Measurements from ENCODE around the gene SLC35F4.

The SLC35F4 gene

DNA sequence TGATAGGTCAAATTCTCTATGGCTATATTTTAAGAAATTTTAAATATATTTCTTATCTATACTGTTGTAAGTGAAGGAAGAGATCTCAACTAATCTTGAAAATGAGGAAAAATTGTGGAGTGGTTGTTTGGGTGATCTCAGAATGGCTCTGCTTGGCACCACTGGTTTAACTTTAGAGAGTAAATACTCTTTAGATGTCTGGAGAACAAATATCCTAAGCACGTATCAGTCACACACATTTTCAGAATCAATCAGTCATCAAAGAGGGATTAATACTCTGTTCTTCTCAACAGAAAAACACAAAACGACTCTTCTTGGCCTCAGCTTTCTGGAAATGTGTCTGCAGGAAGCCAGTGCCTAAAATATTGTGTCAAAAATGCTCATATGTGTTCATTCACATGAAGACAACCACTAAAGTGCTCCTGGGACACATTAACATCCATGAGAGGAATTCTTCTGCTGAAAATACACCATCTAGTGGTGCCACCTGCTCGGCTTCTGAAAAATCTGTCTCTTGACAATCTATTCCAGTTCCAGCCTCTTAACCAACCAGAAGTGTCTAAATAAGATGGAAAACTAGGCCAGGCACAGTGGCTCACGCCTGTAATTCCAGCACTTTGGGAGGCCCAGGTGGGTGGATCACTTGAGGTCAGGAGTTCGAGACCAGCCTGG is 291.1 kb downstream of the SLC35F4 start:
- no peak overlapping the region for H3K9ac ChIP-seq (ENCODE audit: low read length)
- H3K4me1 ChIP-seq (ENCODE audit: control insufficient read depth, insufficient read depth, low read length), result no peaks in the 10 kb centered on the region

GRCh38 chr14:57573173-57573572 is 292.7 kb downstream of the SLC35F4 start:
- H3K9ac ChIP-seq (ENCODE audit: low read length), result no peak overlapping the region
- no peaks in the 10 kb centered on the region for H3K27me3 ChIP-seq (ENCODE audit: control insufficient read depth, insufficient read depth, low read length)

More for the DNA sequence above, 291.1 kb downstream of the SLC35F4 start:
- H3K27me3 ChIP-seq (ENCODE audit: control insufficient read depth, insufficient read depth, low read length), result no peaks in the 10 kb centered on the region
- H3K27ac ChIP-seq (ENCODE audit: low read depth, low read length), result no peak overlapping the region
- no peaks in the 10 kb centered on the region for H3K36me3 ChIP-seq (ENCODE audit: control insufficient read depth, insufficient read depth, low read length)
- no peak overlapping the region for H3K4me3 ChIP-seq (ENCODE audit: low read length)

GRCh38 chr14:57568554-57568953 is 297.3 kb downstream of the SLC35F4 start:
- H3K27me3 ChIP-seq (ENCODE audit: control insufficient read depth, insufficient read depth, low read length), result no peaks in the 10 kb centered on the region
- H3K27ac ChIP-seq (ENCODE audit: low read depth, low read length), result no peak overlapping the region
- no peak overlapping the region for H3K9ac ChIP-seq (ENCODE audit: low read length)
- no peaks in the 10 kb centered on the region for H3K4me1 ChIP-seq (ENCODE audit: control insufficient read depth, insufficient read depth, low read length)
- no peaks in the 10 kb centered on the region for H3K36me3 ChIP-seq (ENCODE audit: control insufficient read depth, insufficient read depth, low read length)
- H3K4me3 ChIP-seq (ENCODE audit: low read length), result no peak overlapping the region

More at GRCh38 chr14:57573173-57573572, 292.7 kb downstream of the SLC35F4 start:
- no peak overlapping the region for H3K27ac ChIP-seq (ENCODE audit: low read depth, low read length)
- H3K4me1 ChIP-seq (ENCODE audit: control insufficient read depth, insufficient read depth, low read length), result no peaks in the 10 kb centered on the region
- H3K4me3 ChIP-seq (ENCODE audit: low read length), result no peak overlapping the region
- no peaks in the 10 kb centered on the region for H3K36me3 ChIP-seq (ENCODE audit: control insufficient read depth, insufficient read depth, low read length)

DNA sequence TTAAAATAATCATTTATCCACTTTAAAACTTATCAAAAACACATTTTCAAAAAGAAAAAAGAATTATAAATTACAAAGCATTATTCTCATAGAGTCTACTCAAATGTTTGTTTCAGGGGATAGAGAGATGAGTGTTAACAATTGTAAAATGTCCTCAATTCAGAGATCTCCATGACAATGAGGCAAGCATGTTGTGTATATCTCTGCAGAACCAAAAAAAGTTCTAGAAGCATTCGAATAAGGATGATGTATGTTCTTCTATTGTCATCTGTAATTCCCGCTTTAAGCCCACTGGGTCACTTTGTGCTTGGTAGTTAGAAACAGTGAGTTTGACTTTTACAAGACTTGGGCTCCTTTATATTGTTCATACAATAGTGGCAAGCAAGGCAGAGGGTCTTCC is 298.7 kb downstream of the SLC35F4 start:
- no peak overlapping the region for H3K9ac ChIP-seq (ENCODE audit: low read length)
- no peaks in the 10 kb centered on the region for H3K27me3 ChIP-seq (ENCODE audit: control insufficient read depth, insufficient read depth, low read length)
- H3K36me3 ChIP-seq (ENCODE audit: control insufficient read depth, insufficient read depth, low read length), result no peaks in the 10 kb centered on the region
- H3K4me3 ChIP-seq (ENCODE audit: low read length), result no peak overlapping the region
- H3K4me1 ChIP-seq (ENCODE audit: control insufficient read depth, insufficient read depth, low read length), result no peaks in the 10 kb centered on the region
- no peak overlapping the region for H3K27ac ChIP-seq (ENCODE audit: low read depth, low read length)

DNA sequence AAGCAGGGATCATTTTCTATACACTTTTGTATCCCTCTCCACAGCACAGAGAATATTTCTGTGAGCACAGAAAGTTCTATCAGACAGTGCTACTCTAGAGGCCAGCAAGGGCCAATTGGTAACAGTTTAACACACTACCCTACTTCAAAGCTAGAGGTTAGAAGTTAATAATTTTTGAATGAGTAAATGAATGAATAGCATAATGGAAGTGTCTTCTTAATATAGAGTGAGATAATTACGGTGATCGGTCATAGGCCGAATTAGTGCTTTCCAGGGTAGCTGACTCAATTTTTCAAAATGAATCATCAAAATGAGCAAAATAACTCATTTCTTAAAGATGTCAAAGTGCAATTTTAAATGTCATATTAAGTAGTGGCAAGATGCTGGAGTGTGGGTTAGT is 305.2 kb downstream of the SLC35F4 start:
- Histone ChIP-seq H3K27me3 (ENCODE audit: control insufficient read depth, insufficient read depth, low read length) (no peaks in the 10 kb centered on the region), H3K4me3 (ENCODE audit: low read length) (no peak overlapping the region), H3K9ac (ENCODE audit: low read length) (no peak overlapping the region), H3K27ac (ENCODE audit: low read depth, low read length) (no peak overlapping the region), H3K36me3 (ENCODE audit: control insufficient read depth, insufficient read depth, low read length) (no peaks in the 10 kb centered on the region), H3K4me1 (ENCODE audit: control insufficient read depth, insufficient read depth, low read length) (no peaks in the 10 kb centered on the region)

GRCh38 chr14:57559576-57559975 is 306.3 kb downstream of the SLC35F4 start:
- no peaks in the 10 kb centered on the region for H3K4me1 ChIP-seq (ENCODE audit: control insufficient read depth, insufficient read depth, low read length)
- no peaks in the 10 kb centered on the region for H3K36me3 ChIP-seq (ENCODE audit: control insufficient read depth, insufficient read depth, low read length)
- H3K9ac ChIP-seq (ENCODE audit: low read length), result no peak overlapping the region
- H3K27me3 ChIP-seq (ENCODE audit: control insufficient read depth, insufficient read depth, low read length), result no peaks in the 10 kb centered on the region
- no peak overlapping the region for H3K4me3 ChIP-seq (ENCODE audit: low read length)
- H3K27ac ChIP-seq (ENCODE audit: low read depth, low read length), result no peak overlapping the region

DNA sequence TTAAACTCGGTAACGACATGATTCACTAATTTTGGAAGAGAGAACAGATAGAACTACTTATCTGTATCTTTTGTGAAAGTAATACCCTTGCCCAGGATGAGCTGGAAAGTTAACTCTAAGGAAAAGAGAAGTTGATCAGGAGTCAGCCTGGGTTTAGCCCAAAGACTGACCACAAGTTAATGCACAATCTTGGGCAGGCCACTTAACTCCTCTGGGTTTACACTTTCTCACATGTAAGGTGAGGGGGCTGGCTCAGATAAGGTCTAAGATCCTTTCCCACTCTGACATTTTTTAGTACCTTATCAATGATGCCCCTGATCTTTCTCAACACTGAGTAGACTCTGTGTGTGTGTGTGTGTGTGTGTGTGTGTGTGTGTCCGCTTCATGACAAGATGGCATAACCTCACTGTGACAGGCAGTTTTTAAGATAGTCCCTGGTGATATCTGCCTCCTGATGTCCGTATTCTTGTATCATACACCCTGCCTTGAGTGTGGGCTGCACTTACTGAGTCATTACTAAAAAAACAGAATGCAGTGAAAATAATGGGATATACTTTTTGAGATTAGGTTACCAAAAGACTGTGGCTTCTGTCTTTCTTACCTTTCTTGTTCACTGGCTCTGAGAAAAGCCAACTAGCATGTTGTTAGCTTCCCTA is 316.0 kb downstream of the SLC35F4 start:
- H3K27me3 ChIP-seq (ENCODE audit: control insufficient read depth, insufficient read depth, low read length), result no peaks in the 10 kb centered on the region
- no peak overlapping the region for H3K4me3 ChIP-seq (ENCODE audit: low read length)
- H3K9ac ChIP-seq (ENCODE audit: low read length), result no peak overlapping the region
- no peak overlapping the region for H3K27ac ChIP-seq (ENCODE audit: low read depth, low read length)
- no peaks in the 10 kb centered on the region for H3K4me1 ChIP-seq (ENCODE audit: control insufficient read depth, insufficient read depth, low read length)
- no peaks in the 10 kb centered on the region for H3K36me3 ChIP-seq (ENCODE audit: control insufficient read depth, insufficient read depth, low read length)

- Histone ChIP-seq H3K4me1 (ENCODE audit: control insufficient read depth, insufficient read depth, low read length) (no peaks in the 10 kb centered on the region), H3K27me3 (ENCODE audit: control insufficient read depth, insufficient read depth, low read length) (no peaks in the 10 kb centered on the region), H3K9ac (ENCODE audit: low read length) (no peak overlapping the region)
Observed at GRCh38 chr14:57549016-57549564, 316.8 kb downstream of the SLC35F4 start.

GRCh38 chr14:57547131-57547530 is 318.8 kb downstream of the SLC35F4 start:
- H3K9ac ChIP-seq (ENCODE audit: low read length), result no peak overlapping the region
- no peaks in the 10 kb centered on the region for H3K36me3 ChIP-seq (ENCODE audit: control insufficient read depth, insufficient read depth, low read length)
- H3K27ac ChIP-seq (ENCODE audit: low read depth, low read length), result no peak overlapping the region
- H3K27me3 ChIP-seq (ENCODE audit: control insufficient read depth, insufficient read depth, low read length), result no peaks in the 10 kb centered on the region
- H3K4me1 ChIP-seq (ENCODE audit: control insufficient read depth, insufficient read depth, low read length), result no peaks in the 10 kb centered on the region
- H3K4me3 ChIP-seq (ENCODE audit: low read length), result no peak overlapping the region

More at GRCh38 chr14:57549016-57549564, 316.8 kb downstream of the SLC35F4 start:
- Histone ChIP-seq H3K27ac (ENCODE audit: low read depth, low read length) (no peak overlapping the region), H3K36me3 (ENCODE audit: control insufficient read depth, insufficient read depth, low read length) (no peaks in the 10 kb centered on the region), H3K4me3 (ENCODE audit: low read length) (no peak overlapping the region)

DNA sequence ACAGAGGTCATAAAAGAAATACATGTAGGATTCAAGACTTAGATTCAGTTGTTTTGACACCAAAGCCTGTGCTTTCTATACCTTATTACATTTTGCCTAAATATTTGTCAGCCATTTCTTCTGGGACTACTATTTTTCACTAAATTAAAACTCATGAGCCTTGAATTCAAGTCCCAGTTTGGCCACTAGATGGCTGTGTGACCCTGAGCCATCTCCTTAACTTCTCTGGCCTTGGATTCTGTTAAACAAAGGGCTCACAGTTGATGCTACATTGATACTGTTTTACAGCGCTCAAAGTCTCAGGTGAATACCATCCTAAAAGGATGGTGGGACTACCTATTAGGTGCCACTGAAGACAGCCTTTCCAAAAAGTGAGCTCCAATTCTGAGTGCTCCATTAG is 332.7 kb downstream of the SLC35F4 start:
- H3K4me1 ChIP-seq (ENCODE audit: control insufficient read depth, insufficient read depth, low read length), result no peaks in the 10 kb centered on the region
- no peak overlapping the region for H3K27ac ChIP-seq (ENCODE audit: low read depth, low read length)
- no peaks in the 10 kb centered on the region for H3K36me3 ChIP-seq (ENCODE audit: control insufficient read depth, insufficient read depth, low read length)
- H3K27me3 ChIP-seq (ENCODE audit: control insufficient read depth, insufficient read depth, low read length), result no peaks in the 10 kb centered on the region
- H3K4me3 ChIP-seq (ENCODE audit: low read length), result no peak overlapping the region
- no peak overlapping the region for H3K9ac ChIP-seq (ENCODE audit: low read length)

DNA sequence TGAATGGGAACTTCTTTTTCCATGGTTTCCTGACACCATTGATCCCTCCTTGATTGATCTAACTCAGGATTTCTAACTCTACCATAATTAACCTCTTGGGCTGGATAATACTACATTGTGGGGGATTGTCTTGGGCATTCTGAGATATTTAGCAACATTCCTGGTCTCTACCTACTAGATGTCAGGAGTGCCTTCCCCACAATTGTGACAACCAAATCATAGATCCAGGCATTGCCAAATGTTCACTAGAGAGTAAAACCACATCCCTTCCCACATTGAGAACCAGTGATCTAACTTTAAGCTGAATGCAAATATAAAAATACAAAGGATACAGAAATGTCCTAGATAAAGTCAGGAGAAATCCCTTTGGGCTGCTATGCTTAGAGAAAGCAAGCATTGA is 335.3 kb downstream of the SLC35F4 start:
- H3K27me3 ChIP-seq (ENCODE audit: control insufficient read depth, insufficient read depth, low read length), result no peaks in the 10 kb centered on the region
- no peak overlapping the region for H3K4me3 ChIP-seq (ENCODE audit: low read length)
- no peak overlapping the region for H3K27ac ChIP-seq (ENCODE audit: low read depth, low read length)
- no peaks in the 10 kb centered on the region for H3K36me3 ChIP-seq (ENCODE audit: control insufficient read depth, insufficient read depth, low read length)
- no peak overlapping the region for H3K9ac ChIP-seq (ENCODE audit: low read length)
- no peaks in the 10 kb centered on the region for H3K4me1 ChIP-seq (ENCODE audit: control insufficient read depth, insufficient read depth, low read length)

GRCh38 chr14:57526942-57527341 is 338.9 kb downstream of the SLC35F4 start:
- no peak overlapping the region for H3K4me3 ChIP-seq (ENCODE audit: low read length)
- no peak overlapping the region for H3K27ac ChIP-seq (ENCODE audit: low read depth, low read length)
- no peak overlapping the region for H3K9ac ChIP-seq (ENCODE audit: low read length)
- no peaks in the 10 kb centered on the region for H3K4me1 ChIP-seq (ENCODE audit: control insufficient read depth, insufficient read depth, low read length)
- no peaks in the 10 kb centered on the region for H3K36me3 ChIP-seq (ENCODE audit: control insufficient read depth, insufficient read depth, low read length)
- H3K27me3 ChIP-seq (ENCODE audit: control insufficient read depth, insufficient read depth, low read length), result no peaks in the 10 kb centered on the region

DNA sequence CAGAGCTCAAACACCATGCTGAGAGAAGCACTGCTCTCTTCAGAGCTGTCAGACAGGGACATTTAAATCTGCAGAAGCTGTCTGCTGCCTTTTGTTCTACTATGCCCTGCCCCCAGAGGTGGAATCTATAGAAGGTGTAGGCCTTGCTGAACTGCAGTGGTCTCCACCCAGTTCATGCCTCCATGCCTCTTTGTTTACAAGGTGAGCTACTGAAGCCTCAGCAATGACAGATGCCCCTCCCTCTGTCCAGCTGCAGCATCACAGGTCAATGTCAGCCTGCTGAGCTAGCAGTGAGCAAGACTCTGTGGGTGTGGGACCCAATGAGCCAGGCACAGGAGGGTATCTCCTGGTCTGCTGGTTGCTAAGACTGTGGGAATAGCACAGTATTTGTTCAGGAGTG is 346.8 kb downstream of the SLC35F4 start:
- Histone ChIP-seq H3K27me3 (ENCODE audit: control insufficient read depth, insufficient read depth, low read length) (no peaks in the 10 kb centered on the region), H3K9ac (ENCODE audit: low read length) (no peak overlapping the region), H3K36me3 (ENCODE audit: control insufficient read depth, insufficient read depth, low read length) (no peaks in the 10 kb centered on the region), H3K4me3 (ENCODE audit: low read length) (no peak overlapping the region), H3K4me1 (ENCODE audit: control insufficient read depth, insufficient read depth, low read length) (no peaks in the 10 kb centered on the region), H3K27ac (ENCODE audit: low read depth, low read length) (no peak overlapping the region)

All from rectal smooth muscle tissue (tissue), 1 donor.